CD4-positive, alpha-beta T cell treated with Interleukin-4 for 4 hours (primary cell): Measurements from ENCODE around the gene AARS2.
"Not testable (repeated sequence)": the region's sequence is repeated elsewhere in the genome, so short reads cannot be mapped to it uniquely, and the experiment has no call there.

Source experiments
- DNase-seq: peaks from one replicate; pipeline ENCODE4 v3.0.0-alpha.2; 2020

AARS2 gene

DNA sequence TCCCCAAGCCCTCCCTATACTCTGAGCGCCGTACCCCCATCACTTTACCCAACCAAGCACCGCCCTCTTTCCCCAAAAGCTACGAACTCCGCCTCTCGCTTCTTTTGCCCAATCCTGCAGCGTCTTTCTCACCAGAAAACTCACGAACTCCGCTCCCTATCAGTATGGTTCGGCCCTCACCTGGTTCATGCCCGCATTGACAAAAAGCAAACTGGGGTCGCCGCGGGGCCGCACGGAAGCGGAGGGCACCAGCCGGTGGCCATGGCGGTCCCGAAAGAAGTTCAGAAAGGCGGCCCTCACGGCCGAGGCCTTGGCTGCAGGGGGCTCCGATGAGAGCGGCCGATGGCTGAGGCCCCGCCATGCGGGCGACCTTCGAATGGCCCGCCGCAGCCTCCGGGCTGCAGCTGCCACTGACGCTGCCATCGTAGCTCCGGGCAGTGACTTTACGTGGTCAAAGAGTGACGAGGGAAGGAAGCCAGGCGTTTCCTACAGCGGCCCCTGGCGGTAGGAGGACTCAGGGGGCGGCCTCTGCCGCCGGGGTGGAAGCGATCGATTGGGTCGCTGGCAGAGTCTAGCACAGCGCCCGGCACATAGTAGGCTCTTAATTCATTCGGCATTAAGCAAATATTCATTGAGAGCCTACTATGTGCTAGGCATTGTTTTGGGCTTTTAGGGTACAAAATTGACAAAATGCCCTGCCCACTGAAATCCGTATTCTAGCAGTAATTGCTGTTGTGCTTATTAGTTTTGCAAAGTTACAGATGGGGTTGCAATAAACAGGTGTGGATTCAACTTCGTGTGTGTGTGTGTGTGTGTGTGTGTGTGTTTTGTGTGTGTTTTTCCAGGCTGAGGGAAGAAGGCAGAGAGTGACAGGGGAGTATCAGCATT, at the start of gene AARS2:
Gene AARS2, minus strand, starts transcription at position 447 of the 888 bp plus-strand sequence. Its CDS starts 24 bp downstream, at position 423.
- DNase-seq = peak; percentile 93

DNA sequence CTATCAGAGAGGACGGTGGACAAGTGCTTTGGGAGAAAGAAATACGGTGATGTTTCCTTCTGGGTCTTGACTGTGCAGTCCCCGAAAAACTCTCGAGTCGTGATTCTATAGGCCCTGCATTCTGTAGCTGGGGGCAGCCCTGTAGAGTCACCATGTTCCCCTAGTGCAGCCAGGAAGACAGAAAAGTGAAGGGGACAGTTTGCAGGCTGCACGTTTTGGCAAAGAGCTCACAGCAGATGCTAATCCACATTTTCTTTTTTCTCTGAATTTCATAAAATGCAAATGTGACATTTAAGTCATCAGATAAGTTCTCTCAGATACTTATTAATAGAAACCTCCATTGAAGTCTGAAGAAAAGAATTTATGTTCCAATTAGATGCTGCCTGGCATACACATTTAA, 48.8 kb upstream of the AARS2 start:
- DNase-seq = no peak

DNA sequence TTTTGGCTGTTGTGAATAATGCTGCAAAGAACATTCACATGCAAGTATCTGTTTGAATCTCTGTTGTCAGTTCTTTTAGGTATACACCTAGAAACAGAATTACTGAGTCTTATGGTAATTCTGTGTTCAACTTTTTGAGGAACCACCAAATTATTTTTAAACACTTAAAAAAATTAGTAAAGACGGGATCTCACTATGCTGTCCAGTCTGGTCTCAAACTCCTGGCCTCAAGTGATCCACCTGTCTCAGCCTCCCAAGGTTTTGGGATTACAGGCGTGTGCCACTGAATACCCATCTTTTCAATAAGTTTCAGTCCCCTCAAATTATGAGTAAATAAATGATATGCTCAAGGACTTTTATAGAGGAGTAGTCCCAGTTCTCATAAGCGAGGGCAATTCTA, 46.8 kb upstream of the AARS2 start:
- no peak for DNase-seq

DNA sequence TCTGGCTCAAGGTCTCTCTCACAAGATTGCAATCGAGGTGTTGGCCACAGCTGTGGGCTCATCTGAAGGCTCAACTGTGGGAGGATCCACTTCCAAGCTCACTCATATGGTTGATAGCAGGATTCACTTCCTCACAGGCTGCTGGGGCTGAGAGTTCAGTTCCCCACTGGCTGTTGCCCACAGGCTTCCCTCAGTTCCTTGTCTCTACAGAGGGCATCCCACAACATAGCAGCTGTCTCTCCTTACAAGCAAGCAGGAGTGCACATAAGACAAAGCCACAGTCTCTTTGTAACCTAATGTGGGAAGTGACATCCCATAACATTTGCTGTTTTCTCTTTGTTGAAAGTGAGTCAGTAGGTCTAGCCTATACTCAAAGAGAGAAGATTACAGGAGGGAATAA, 43.3 kb upstream of the AARS2 start:
- DNase-seq = no peak

DNA sequence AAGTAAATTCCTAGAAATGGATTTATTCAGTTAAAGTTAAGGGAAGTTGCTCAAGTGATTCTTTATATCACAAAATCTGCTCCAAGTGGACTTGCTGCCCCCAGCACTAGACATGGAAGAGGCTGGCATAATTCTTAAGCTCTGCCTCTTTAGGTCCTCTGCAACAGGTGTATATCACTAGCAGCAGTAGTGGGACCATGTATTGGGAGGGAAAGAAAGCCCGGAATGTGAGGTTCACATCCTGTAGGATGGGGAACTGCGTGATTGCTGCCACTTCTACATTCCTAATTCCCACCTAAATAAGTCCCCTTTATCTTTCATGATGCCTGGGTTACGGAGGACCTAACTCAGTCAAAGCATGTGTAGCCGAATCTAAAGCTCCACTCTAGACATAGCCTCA, 42.5 kb upstream of the AARS2 start:
- DNase-seq = no peak

DNA sequence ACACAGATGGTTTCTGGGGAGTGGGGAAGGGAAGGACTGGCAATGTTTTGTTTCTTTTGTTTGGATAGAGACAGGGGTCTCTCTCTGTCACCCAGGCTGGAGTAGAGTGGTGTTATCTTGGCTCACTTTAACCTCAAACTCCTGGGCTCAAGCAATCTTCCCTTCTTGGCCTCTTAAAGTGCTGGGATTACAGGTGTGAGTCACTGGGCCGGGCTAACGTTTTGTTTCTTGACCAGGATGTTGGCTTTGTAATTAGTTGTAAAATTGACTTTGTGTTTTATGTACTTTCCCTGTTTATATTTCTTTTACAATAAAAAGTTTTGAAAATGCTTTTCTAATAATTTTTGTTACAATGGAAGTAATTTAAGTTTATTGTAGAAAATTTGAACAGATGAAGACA, 40.2 kb upstream of the AARS2 start:
- no peak for DNase-seq

DNA sequence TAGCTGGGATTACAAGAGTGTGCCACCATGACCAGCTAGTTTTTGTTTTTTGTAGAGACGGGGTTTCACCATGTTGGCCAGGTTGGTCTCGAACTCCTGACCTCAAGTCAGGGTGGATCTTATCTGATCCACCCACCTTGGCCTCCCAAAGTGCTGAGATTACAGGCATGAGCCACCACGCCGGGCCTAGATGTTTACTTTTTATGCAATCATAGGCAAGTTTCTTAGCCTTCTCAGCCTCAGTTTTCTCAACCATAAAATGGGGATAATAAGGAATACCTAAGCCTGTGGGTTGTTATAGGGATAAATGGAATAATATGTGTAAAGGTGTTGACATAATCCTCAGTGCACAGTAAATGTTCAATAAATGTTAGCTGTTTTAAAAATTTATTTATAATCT, 39.1 kb upstream of the AARS2 start:
- DNase-seq = no peak

DNA sequence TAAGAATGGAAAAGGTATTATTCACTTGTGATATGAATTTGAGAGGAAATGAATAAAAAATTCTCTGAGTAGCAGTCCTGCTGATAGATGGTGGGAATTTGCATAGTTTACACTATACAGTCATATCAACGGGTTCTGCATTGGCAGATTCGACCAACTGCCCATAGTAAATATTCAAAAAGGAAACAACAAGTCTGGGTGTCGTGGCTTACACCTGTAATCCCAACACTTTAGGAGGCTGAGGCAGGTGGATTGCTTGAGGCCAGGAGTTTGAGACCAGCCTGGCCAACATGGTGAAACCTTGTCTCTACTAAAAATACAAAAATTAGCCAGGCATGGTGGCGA, 37.5 kb upstream of the AARS2 start:
- not testable (repeated sequence) for DNase-seq

DNA sequence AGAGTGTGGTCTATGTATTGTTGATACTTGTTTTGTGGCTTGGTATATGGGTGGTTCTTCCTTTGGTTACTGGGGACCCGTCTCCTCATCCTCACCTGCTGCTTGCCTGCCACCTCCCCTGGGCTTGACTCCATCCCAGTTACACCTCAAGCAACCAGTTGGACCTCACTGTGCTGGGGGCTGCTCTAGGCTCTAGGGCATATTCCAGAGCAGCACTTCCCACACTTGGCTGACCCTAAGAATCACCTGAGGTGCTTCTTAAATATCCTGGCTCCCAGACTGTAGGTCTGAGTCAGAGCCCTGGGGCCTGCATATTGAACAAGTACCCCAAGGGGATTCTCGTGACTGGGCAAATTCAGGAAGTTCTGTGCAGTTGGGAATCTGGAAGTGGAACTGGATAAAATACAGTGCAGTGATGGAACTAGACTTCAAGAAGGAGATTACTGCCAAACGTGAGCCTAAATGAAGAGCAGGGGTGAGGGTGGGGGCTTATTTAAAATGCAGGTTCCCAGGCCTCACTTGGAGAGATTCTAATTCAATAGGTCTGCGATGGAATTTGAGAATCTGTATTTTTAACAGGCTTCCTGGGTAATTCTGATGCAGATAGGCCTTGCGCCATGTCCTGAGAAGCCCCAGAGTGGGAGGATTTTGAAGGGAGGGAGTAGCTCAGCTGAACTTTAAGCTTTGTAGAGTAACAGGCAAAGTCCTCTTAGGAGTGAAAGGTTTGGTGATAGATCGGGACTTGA, 36.9 kb upstream of the AARS2 start:
- DNase-seq = no peak

DNA sequence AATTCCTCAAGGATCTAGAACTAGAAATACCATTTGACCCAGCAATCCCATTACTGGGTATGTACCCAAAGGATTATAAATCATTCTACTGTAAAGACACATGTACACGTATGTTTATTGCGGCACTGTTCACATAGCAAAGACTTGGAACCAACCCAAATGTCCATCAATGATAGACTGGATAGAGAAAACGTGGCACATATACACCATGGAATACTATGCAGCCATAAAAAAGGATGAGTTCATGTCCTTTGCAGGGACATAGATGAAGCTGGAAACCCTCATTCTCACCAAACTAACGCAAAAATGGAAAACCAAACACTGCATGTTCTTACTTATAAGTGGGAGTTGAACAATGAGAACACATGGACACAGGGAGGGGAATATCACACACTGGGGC, 33.7 kb upstream of the AARS2 start:
- DNase-seq = not testable (repeated sequence)

DNA sequence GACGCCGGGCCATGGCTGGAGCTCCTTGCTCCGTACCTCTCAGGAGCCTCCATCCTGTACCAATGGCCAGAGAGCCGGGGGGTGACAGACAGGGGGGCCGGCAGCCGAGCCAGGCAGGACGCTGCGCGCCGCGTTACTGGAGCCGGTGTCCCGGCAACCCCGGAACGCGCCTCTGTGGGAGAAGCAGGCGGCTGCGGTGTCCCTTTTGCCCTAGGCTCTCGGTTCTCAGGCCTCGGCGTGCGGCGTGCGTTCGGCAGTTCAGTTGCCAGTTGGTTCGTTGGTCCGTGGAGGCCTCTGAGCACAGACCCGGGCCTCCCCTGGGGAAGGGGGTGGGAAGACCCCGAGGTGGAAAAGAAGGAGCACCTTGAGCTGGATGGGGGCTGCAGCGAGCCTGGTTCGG, 29.3 kb upstream of the AARS2 start, which contains the start of gene SPATS1:
Gene SPATS1, plus strand, starts transcription at position 162 of the 400 bp plus-strand sequence. CDS start 446 bp downstream, outside the sequence.
- DNase-seq = no peak

DNA sequence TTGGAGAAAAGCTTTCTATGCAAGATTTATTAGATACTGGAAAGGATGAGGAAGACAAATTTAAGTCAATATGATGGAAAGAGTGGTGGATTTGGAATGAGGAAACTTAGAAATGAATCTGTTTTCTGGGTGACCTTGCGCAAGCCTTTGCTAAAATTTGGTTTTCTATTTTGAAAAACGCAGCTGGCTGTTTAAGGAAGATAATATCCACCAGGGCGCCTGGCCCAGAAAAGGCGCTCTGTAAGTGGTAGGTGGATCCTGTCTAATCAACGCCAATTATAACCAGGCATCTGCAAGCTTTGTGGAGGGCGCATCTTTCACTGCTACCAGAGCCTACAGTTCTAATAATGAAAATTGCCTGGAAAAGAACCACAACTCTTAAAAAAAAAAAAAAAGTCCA, 28.9 kb upstream of the AARS2 start:
- no peak for DNase-seq

DNA sequence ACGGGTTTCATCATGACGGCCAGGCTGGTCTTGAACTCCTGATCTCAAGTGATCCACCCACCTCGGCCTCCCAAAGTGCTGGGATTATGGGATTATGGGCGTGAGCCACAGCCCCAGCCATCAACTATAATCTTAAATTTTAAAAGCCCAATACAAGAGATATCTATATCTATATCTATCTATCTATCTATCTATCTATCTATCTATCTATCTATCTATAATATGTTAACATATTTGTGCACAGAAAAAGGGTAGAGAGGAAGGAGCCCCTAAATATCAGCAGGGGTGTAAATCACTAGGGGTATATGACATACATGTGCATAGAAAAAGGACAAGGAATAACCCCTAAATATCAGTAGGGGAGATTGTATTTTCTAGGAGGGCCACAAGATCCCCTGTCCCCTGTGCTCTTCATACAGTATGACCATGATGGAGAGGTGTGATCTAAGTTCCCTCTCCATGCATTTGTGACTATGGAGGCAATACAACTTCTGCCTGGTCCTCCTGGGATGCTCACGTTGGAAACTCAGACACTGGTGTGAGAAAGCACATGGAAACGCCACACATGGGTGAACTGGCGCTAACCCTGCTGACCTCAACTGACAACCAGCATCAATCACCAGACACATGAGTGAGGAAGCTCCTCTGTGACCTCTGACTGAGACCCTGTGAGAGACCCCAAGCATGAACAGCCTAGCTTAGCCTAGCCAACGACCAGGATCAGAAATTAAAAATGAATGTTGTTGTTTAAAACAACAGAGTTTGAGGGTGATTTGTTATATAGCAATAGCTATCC, 28.1 kb upstream of the AARS2 start:
- no peak for DNase-seq

DNA sequence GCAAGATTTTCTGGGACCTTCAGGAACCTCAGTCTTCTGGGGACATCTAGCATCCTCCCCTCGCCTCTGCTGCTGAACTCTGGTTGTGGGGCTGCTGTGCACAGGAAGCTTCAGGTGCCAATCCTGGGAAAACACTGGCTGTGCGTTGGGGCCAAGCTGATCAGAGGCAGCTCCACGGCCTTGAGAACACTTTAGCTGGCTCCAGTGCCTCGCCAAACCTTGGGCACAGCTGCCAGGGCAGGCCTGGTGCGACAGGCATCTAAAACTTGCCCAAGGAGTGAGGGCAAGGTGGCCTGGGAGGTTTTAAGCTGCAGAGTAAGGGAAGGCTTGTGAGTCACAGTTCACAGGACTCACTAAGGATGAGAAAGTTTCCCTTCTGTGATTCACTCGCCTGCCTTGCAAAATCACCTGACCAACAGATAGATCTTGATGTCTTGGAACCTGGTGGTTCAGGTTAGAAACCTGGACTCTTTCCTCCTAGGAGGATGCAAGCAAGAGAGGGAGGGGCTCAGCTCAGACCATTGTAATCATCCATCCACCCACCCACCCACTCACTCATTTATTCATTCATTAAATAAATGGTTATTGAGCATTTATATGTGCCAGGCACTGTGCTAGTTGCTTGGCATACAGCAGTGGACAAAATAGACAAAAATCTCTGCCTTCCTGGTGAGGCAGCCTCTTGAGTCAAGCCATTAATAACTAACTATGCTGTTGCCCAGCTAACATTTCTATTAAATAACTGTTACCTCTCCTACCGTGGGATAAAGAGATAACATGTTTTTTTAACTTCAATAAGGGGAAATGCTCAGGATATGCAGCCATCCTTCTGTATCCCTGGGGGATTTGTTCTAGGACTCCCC, 26.8 kb upstream of the AARS2 start:
- no peak for DNase-seq

DNA sequence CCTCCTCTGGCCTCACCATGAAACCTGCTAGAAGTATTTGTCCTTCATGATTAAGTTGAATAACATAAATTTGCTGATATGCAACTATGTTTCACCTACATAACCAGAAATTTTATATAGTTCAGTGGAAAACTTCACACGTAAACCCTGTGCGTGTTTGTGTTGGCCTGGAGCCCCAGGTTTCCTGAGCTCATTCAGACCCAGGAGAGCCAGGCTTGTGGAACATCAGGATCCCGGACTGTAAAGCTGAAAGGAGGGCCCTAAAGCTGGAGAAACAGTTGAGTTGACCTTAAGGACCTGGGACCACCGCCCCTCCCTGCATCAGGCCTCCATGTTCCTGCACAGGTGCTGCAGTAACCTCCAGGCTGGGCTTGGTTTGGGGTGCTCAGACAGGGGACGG, 26.2 kb upstream of the AARS2 start:
- DNase-seq = no peak

DNA sequence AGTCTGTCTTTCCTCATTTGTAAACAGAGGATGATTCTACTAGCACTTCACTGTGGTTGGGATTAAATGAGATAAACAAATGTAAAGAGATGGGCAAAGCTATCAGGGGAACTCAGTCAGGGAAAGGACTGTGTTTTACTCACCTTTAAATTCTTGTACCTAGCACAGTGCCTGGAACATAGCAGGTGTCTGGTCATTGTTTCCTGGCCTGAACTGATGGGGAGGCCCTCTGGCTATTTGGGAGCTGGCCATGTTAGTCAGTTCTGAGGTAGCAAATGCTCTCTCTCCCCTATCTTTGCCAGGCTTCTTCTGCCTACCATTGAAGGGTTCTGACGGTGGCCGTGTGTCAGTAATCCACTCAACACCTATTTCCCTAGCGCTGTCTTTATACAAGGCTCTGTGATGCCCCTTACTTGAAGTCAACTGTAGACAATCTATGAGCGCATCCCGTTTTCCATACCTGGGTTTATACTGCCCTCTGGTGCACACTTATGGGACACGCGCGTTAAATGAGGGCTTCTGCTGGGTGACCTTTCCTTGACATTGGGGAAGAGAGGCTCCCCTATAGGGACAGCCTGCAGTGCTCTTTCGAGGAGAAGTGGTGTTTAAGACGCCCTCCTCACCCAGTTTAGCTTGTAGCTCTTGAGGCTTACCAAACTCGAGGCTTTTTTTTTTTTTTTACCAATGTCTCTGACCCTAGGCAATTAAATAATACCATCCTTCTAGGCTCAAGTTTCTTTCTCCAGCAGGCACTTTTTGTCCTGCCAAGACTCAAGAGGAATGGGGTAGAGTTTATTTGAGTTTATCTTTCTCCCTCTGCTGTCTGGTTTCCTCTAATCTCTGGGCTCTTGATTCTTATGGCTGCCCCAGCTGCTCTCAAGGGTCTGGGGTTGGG, 25.3 kb upstream of the AARS2 start:
- peak; percentile 65 for DNase-seq

DNA sequence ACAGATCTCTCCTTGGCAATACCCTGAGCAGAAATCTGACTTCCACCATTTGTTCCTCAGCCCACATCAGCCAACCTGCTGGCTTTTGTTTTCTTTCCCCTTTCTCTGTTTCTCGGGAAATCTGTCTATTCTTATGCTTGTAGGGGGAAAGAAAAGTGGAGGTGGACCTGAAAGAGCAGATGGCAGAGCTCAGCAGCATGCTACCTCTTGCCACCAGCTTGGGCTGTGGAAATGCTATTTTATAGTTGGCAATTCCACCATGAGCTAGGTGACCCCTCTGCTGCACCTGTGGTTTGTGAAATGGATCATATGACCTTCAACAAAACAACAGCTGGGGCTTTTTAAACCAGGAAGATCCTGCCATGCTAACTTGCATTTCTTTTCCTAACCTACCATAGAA, 22.5 kb upstream of the AARS2 start:
- DNase-seq = no peak

DNA sequence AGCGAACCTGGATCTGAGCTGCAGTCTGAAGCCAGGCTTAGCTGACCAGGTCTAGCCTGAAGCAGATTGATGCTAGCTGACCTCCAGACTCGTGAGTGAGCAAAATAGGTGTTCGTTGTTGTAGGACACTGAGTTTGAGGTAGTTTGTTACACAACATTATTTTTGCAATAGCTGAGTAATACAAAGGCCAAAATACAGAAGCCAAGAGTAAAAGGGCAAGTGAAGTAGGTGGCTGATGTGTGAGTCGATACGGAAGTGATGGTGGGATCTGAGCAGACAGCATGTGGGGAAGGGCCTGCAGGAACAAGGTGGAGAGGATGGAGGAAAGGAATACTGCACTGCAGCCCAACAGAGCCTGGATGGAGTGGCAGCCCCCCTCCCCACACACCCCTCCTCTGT, 20.8 kb upstream of the AARS2 start:
- no peak for DNase-seq

DNA sequence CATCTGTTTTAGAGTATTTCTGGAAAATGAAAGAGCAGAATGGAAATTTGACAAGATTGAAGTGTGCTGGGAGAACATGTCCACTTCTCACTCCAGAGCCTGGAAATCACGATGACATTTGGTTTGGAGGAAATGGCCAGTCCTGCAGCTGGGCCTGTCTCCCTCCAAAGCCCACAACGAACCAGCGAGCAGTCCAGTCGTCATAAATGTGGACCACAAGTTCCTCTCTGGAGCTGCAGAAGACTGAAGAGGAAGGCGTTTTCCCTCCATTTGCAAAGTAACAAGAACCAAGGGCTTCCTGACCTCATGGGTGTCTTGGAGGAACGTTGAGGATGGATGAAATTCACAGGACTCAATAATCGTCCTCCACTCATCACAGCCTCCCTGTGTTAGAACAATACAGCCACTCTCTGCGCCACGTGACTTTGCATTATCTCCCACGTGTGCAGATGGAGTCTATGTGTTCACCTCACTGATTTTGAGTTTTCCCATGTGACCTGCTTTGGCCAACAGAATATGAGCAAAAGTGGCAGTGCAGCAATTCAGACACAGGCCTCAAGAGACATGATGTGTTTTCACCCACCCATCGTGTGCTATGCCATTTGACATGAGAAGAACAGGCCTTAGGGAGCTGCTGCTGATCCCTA, 20.2 kb upstream of the AARS2 start:
- no peak for DNase-seq

DNA sequence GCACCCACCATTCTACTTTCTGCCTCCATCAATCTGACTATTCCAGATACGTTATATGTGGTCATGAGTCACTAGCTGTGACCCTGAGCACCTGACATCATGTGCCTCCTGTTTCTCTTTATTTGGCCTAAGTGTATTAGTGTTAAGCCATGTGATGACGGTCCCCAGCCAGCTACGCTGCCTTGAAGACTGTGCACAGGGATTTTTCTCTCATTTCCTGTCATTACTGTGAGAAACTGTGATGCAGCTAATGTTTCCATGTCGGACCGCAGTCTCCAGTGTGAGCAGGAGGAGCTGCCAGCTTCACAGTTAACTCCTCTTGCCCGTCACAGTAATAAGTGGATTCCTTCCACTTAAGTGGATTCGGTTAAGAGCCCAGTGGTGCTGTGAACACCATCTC, 19.4 kb upstream of the AARS2 start:
- DNase-seq = no peak

DNA sequence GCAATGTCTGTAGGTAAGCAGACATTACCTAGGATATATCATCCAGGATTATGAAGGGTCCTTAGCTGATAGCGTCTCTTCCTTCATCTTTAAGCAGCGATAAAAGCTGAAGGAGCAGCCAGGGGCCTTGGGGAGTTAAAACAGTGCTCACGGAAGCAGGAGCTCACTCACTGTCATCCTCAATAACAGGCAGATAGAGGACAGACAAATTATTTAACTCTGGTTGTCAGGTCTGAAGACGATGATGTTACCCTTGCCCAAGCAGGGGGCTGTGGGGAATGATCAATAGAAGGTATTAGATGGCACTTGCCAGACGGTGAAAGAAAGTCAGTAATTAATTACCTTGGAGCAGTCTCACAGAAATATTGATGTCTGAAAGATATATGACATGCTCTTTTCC, 16.7 kb upstream of the AARS2 start:
- no peak for DNase-seq
